NCI-H146 treated with DMSO at 0.1 percent for 48 hours (cell line): ENCODE data around the gene MYBPHL.

ENCODE experiments used
- DNase-seq: peaks from one replicate; lab custom pipeline; 2025; ENCODE audit not compliant: unreplicated experiment; lab: John Stamatoyannopoulos, UW

The MYBPHL gene

DNA sequence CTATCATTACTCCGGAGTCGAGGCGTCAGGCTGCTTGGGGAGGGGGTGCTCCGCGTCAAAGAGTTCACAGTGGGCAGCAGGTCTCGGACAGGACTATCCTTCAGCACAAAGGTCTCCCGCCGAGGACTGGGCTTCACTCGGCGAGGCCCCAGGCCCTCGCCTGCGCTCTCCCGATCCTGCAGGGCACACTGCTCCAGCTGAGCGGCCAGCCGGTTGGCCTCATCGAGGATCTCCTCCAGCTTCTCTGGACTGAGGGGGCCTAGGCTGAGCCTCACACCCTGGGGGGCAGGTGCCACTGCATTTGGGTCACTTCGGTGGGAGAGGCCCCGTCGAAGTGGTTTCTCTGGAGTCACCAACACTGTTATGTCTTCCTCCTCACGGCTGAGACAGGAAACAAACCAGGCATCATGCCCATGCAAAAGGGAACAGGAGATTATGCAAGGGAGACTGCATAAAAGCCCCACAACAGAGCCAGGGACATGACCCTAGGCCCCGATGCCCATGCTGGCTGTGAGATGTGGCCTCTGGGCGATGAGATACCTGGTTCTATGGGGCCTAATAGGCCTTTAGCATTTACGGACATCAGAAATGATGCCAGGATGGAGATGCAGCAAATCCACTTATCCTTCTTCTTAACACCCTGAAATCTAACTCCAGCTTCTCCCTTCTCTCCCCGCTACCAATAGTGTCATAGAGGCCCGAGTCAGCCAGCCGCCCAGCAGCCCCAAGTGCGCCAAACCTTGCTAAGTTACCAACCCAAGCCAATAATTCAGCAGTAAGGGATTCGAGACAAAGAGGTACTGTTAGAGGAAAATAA is 24.9 kb downstream of the MYBPHL start:
- DNase-seq: no peak

DNA sequence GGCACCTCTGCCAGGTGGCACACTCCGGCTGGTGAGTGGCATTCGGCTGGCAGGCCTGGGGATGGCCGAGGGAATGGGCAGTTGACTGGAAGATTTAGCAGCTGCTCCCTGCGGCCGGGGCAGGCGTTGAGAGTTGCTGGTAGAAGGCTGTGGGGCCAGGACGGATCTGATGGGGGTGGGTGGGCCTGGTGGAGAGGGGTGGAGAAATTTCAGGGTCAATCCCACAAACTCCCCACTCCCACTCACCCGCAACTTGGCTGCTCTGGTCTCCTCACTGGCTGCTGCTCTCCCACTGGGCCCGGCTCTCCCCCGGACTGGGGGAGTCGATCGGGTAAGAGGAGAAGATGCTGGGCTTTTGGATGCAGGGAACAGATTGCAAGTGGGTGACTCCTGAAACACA is 25.9 kb downstream of the MYBPHL start:
- no peak for DNase-seq

DNA sequence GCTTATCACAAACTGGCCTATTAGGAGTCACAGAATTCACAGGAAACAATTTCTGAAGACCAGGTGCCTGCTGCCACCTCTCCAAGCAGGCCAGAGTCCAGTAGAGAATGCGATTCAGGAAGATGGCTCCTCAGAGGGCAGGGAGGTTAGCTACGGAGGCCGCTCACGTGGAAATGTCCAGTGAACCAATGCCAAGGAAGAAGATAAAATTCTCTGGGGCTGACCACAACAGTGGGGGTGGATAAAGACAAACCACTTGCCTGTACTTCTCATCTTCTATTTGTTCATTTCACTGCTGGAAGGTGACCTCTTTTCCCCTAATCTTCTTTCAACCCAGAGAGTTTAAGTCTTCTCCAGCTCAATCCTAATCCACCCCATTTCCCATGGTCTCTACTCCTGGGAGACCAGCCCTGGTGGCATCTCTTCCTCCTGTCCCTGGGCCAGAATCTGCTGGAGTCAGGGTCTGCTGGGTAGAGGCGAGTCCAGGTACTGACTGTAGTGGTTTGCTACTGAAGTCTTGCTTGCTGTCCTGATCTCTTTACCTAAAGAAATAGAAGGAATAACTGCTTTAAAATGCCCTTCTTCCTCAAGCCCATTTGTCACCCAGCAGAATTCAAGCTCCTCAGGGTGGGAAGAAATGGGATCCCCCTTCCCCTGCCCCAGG is 27.1 kb downstream of the MYBPHL start:
- no peak for DNase-seq

DNA sequence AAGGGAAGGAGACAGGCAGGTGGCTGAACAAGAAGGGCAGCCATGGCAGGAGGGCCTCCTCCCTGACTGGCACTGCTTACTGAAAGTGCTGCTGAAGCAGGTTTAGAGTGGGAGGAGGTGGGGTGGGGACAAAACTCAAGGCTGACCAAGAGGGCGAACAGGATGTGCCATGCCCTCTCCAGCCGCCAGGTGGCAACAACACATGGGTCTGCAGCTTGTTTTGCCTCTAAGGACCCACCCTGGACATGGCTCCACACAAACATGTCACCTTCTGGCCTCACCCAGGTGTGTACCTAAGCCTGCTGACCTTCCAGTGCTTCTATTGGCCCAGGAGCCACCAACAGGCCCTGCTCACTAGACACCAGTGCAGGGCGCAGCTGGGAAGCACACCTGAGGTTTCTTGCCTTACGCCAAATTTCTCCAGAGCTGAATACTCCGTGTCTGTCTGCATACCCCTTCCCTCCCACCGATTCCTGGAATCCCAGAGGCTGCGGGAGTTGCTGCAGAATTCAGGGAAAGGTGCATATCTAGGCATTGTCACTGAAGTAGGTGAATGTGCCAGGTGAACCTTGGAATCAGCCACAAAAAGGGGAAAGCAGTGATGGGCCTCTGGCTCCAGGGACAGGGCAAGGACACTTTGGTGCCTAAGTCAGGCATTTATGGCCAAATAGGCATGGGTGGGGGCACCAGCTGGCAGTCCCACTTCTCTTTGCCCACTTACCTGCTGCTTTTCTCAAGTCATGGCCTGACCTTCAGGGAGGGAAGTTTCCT is 29.2 kb downstream of the MYBPHL start:
- peak; percentile 57 for DNase-seq

DNA sequence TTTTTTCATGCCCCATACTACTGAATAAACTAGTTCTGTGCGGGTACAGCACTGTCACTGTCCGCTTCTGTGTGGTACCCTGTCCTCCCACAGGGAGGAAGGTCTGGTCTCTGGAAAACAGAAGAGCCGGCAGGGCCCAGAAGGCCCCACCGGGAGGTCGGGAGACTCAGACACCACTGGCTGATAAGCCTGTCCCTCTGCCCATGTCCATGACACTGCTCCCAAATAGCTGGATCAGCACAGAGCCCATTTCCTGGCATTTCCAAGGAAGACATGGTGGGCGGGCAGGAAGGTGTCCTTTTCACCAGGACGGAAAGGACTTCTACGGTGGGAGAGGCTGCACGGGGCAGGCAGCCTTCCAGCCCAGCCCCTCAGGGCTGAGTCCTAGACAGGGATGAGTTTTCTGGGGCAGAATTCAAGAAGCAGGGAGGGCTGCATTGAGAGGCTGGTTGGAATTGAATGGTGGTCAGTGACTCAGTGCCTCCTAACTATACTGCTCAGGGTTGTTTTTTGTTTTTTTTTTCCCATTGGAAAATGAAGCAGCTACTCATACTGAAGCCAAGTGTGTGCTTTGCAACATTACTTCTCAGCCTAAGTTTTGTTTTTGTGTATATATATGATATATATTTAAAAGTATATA is 31.0 kb downstream of the MYBPHL start:
- DNase-seq: no peak

DNA sequence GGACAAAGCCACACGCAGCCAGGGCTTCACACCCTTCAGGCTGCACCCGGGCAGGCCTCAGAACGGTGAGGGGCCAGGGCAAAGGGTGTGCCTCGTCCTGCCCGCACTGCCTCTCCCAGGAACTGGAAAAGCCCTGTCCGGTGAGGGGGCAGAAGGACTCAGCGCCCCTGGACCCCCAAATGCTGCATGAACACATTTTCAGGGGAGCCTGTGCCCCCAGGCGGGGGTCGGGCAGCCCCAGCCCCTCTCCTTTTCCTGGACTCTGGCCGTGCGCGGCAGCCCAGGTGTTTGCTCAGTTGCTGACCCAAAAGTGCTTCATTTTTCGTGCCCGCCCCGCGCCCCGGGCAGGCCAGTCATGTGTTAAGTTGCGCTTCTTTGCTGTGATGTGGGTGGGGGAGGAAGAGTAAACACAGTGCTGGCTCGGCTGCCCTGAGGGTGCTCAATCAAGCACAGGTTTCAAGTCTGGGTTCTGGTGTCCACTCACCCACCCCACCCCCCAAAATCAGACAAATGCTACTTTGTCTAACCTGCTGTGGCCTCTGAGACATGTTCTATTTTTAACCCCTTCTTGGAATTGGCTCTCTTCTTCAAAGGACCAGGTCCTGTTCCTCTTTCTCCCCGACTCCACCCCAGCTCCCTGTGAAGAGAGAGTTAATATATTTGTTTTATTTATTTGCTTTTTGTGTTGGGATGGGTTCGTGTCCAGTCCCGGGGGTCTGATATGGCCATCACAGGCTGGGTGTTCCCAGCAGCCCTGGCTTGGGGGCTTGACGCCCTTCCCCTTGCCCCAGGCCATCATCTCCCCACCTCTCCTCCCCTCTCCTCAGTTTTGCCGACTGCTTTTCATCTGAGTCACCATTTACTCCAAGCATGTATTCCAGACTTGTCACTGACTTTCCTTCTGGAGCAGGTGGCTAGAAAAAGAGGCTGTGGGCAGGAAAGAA is 32.0 kb downstream of the MYBPHL start:
- DNase-seq: peak; percentile 60

DNA sequence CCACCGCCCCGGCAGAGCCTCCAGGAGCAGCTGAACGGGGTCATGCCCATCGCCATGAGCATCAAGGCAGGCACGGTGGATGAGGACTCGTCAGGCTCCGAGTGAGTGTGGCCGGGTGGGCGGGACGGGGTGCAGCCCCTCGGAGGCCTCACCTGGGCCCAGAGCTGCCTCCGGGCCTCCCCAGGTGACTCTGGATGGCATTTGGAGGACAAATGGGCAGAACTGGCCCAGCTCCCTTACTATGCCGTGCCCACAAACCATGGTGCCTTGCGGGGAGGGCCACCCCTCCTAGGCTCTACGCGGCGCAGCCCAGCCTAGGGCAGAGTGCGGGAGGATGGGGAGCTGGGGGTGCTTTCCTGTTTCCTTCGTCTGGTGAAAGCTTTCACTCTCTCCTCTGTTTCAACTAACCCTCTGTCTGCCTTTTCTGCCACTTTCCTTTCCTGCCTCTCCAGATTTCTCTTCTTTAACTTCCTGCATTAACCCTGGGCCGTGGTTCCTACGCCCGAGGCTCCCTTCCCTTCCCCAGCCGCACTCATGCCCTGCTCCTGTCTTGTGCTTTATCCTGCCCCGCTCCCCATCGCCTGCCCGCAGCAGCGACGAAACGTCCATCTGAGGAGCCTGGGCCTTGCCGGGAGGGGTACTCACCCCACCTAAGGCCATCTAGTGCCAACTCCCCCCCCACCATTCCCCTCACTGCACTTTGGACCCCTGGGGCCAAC is 33.1 kb downstream of the MYBPHL start:
- DNase-seq: no peak

DNA sequence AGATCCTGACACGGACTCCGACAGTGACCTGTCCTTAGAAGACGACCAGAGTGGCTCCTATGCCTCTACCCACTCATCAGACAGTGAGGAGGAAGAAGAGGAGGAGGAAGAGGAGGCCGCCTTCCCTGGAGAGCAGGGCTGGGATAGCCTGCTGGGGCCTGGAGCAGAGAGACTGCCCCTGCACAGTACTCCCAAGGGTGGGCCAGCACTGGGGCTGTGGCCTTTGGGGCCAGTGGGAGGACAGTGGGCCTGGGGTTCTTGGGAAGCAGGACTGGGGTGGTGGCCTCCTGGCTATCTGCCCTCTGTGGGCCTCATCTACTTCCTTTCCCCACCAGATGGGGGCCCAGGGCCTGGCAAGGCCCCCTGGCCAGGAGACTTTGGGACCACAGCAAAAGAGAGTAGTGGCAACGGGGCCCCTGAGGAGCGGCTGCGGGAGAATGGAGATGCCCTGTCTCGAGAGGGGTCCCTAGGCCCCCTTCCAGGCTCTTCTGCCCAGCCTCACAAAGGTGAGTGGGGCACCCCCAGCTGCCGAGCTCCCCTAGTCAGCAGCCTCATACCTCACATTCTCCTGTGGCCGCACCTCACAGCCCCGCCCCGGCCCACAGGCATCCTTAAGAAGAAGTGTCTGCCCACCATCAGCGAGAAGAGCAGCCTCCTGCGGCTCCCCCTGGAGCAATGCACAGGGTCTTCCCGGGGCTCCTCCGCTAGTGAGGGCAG is 33.8 kb downstream of the MYBPHL start:
- DNase-seq: no peak

DNA sequence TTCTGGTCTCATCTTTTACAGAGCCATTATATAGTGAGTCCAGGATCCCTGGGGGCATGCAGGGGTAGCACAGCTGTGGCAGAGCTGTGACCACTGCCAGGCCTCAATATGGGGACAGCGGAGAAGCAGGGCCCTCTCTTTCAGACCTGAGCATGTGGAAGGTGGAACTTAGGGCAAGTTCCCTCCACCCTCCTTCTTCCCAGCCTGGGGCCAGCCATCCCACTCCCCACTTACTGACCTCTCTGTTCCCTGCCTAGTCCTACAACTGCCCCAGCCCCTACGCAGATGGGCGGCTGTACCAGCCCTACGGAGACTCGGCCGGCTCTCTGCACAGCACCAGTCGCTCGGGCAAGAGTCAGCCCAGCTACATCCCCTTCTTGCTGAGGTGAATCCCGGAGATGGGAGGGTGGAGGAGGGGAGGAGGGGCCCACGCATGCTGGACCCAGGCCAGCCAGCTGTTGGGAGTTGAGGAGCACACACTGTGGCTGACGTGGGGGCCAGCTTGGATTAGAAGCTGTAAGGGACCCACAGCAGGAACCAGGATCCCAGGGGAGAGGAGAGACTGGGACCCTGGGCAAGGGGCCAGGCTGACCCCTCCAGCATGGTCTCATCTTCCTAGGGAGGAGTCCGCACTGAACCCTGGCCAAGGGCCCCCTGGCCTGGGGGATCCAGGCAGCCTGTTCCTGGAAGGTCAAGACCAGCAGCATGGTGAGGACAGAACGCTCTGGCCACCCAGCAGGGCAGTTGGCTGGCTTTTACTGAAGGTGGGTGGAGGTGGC is 34.6 kb downstream of the MYBPHL start:
- DNase-seq: no peak

DNA sequence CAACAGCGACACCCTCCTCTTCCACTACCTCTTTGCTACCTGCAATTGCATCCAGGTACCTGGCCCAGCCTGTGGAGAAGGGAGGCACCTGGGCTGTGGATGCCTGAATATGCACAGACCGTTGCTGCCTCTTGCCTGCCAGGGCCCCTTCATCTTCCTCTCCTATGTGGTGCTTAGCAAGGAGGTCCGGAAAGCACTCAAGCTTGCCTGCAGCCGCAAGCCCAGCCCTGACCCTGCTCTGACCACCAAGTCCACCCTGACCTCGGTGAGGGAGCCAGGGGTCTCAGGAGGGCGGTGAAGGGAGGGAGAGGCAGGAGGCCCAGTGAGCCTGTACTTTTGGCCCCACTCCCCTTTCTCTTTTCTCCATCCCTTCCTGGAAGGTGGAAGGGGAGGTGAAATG is 35.4 kb downstream of the MYBPHL start:
- DNase-seq: no peak

DNA sequence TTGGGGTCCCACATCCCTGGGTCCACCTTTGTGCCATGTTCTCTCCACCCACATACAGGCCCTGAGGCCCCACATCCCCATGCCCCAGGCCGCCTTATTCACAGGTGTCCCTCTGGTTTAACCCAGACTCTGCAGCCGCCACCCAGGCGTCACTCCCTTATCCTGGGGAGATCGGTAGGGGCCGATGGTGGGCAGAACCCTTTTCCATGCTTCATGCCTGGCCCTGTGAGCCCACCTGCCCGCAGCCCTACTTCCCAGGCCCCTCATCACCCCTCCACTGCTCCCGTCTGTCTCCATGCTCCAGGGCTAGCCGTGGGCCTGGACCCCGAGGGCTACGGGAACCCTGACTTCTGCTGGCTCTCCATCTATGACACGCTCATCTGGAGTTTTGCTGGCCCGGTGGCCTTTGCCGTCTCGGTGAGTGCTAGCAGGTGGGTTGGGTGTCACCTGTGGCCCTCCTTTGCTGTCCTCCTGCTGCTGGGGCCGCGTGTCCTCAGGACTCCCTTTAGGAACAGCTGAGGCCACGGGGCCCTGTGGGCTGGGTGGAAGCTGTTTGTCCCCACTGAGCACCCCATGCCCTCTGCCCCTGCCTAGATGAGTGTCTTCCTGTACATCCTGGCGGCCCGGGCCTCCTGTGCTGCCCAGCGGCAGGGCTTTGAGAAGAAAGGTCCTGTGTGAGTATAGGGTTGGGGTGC is 36.0 kb downstream of the MYBPHL start:
- no peak for DNase-seq

DNA sequence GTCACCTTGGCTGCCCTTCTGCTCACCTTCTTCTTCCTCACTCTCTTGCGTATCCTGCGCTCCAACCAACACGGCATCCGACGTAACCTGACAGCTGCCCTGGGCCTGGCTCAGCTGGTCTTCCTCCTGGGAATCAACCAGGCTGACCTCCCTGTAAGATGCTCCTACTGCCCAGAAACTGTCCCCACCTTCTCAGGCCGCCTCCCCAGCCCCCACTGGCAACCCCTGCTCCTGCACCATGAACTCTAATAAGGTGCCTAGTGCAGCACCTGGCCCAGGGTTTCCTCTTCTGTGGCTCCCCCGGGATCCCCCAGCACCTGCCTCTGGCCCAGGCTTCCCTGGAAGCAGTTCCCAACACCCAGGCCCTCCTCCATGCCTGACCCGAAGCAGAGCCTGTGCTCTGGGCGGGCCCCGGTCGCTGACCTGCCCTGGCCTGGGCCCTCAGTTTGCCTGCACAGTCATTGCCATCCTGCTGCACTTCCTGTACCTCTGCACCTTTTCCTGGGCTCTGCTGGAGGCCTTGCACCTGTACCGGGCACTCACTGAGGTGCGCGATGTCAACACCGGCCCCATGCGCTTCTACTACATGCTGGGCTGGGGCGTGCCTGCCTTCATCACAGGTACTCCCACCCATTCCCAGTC is 36.7 kb downstream of the MYBPHL start:
- DNase-seq: no peak

DNA sequence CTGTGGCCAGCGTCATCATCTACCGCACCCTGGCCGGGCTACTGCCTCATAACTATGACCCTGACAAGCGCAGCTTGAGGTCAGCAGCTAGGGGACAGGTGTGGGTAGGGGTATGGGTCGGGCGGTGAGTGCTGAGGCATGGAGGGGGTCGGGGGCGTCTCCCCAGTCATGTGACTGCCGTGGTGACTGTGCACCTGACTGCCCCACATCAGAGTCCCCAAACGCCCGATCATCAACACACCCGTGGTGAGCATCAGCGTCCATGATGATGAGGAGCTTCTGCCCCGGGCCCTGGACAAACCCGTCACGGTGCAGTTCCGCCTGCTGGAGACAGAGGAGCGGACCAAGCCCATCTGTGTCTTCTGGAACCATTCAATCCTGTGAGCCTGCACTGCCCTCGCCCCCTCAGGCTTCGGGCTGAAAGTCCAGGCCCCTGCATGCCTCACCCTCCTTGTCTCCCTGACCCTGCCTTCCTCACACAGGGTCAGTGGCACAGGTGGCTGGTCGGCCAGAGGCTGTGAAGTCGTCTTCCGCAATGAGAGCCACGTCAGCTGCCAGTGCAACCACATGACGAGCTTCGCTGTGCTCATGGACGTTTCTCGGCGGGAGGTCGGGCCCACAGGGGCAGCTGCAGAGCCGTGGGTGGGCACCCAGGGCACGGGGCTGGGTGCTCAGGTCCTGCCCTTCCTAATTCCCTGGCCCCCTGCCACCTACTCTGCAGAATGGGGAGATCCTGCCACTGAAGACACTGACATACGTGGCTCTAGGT is 37.4 kb downstream of the MYBPHL start:
- DNase-seq: no peak

DNA sequence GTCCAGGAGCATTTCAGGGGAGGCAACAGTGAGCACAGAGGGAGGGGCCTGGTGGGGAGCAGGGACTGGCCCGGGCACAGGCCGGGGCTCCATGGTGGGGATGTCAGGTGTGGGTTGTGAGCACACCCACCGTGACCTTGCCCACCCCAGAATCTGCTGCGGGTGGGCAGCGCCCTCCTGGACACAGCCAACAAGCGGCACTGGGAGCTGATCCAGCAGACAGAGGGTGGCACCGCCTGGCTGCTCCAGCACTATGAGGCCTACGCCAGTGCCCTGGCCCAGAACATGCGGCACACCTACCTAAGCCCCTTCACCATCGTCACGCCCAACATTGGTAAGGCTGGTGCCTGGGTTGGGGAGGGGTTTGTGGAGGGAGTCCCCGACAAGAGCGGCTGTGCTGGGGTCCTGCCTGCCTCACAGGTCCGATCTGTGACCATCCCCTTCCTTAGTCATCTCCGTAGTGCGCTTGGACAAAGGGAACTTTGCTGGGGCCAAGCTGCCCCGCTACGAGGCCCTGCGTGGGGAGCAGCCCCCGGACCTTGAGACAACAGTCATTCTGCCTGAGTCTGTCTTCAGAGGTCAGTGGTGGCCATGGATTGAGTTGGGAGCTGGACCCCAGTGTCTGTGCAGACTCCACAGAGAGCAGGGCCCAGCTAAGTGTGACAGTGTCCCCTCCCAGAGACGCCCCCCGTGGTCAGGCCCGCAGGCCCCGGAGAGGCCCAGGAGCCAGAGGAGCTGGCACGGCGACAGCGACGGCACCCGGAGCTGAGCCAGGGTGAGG is 38.2 kb downstream of the MYBPHL start:
- DNase-seq: no peak

DNA sequence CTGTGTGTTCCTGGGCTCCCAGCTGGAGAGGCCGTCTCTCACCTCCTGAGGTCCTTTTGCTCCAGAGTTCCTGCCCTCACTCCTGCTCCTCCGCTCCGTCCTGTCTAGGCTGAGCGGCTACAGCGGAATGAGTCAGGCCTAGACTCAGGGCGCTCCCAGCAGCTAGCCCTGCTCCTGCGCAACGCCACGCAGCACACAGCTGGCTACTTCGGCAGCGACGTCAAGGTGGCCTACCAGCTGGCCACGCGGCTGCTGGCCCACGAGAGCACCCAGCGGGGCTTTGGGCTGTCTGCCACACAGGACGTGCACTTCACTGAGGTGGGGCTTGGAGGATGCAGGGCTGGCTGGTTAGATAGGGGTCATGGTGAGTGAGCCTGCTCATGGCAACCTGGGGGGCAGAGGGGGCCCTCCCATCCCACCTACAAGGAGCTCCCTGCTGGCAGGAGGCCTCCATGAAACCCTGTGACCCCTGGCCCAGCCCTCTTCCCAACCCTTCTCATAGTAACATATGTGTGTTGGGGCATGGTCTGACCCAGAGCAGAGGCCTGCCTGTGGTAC is 39.0 kb downstream of the MYBPHL start:
- no peak for DNase-seq
